Common myeloid progenitor, CD34-positive (primary cell): Measurements from ENCODE around the gene SH2D5.

Source experiments
- CTCF ChIA-PET: fragments of 350-600 bp; sonication (Branson Sonifier 250); formaldehyde crosslinking; loops from one replicate; lab custom pipeline; 2021; ENCODE audit warnings: antibody characterized with exemption; lab: Charles Lee
- POLR2A ChIA-PET: fragments of 350-600 bp; sonication (Branson Sonifier 250); formaldehyde crosslinking; loops from one replicate; lab custom pipeline; 2021; ENCODE audit warnings: antibody characterized with exemption; lab: Charles Lee
- DNase-seq, 3 donors: peaks; one replicate each; pipeline versions ENCODE4 v3.0.0 to v3.0.0-alpha.2; 2013
- H3K27ac ChIP-seq, 2 experiments: 1 replicate in 1 of 2; 2 replicates in 1 of 2; pipeline ENCODE4 v1.7.0; 2013; ENCODE audit warnings: inconsistent platforms in 2 of 2, low read length in 2 of 2, mild to moderate bottlenecking in 2 of 2, low read depth in 1 of 2, moderate library complexity in 1 of 2; ENCODE audit not compliant: severe bottlenecking in 2 of 2, insufficient read depth in 1 of 2, poor library complexity in 1 of 2
- H3K27me3 ChIP-seq, 5 experiments: replicated peaks in 2 of 5; 1 replicate in 3 of 5; 2 replicates in 2 of 5; pipeline versions ENCODE4 v1.6.1 to v1.7.0; 2013; ENCODE audit warnings: low read length in 4 of 5, mild to moderate bottlenecking in 2 of 5, moderate library complexity in 2 of 5, inconsistent platforms in 1 of 5; ENCODE audit not compliant: insufficient read depth in 5 of 5, control insufficient read depth in 4 of 5
- H3K36me3 ChIP-seq, 4 experiments: 1 replicate in 2 of 4; 2 replicates in 2 of 4; pipeline versions ENCODE4 v1.6.1 to v1.7.0; 2013; ENCODE audit warnings: low read length in 3 of 4, control low read depth in 1 of 4, mild to moderate bottlenecking in 1 of 4; ENCODE audit not compliant: control insufficient read depth in 4 of 4, insufficient read depth in 4 of 4
- H3K4me1 ChIP-seq, 4 experiments: 1 replicate in 3 of 4; 2 replicates in 1 of 4; pipeline versions ENCODE4 v1.6.1 to v1.7.1; 2013; ENCODE audit warnings: low read length in 3 of 4, mild to moderate bottlenecking in 3 of 4, control low read depth in 1 of 4, inconsistent platforms in 1 of 4, moderate library complexity in 1 of 4; ENCODE audit not compliant: control insufficient read depth in 4 of 4, insufficient read depth in 4 of 4; ENCODE audit errors: control extremely low read depth in 1 of 4
- H3K4me3 ChIP-seq, 7 experiments: 1 replicate in 4 of 7; 2 replicates in 3 of 7; pipeline versions ENCODE4 v1.5.1 to v1.7.0; 2013; ENCODE audit warnings: mild to moderate bottlenecking in 7 of 7, low read length in 6 of 7, moderate library complexity in 6 of 7, inconsistent platforms in 2 of 7, low read depth in 2 of 7, control low read depth in 1 of 7; ENCODE audit not compliant: insufficient read depth in 4 of 7, control insufficient read depth in 1 of 7; ENCODE audit errors: extremely low read depth in 1 of 7
- H3K9me3 ChIP-seq, 5 experiments: 1 replicate in 4 of 5; 2 replicates in 1 of 5; pipeline versions ENCODE4 v1.6.1 to v1.7.1; 2013; ENCODE audit warnings: low read length in 4 of 5, mild to moderate bottlenecking in 2 of 5, inconsistent platforms in 1 of 5, low read depth in 1 of 5, moderate library complexity in 1 of 5; ENCODE audit not compliant: control insufficient read depth in 4 of 5, insufficient read depth in 2 of 5; ENCODE audit errors: control extremely low read depth in 1 of 5
- WGBS: methylation state at CpG from one replicate; pipeline ENCODE4 v1.1.5; 2013; ENCODE audit not compliant: insufficient coverage; 5-methylcytosine and 5-hydroxymethylcytosine counted together

The SH2D5 gene

GRCh38 chr1:20725189-20726117 is 7.0 kb downstream of the SH2D5 start:
- Histone ChIP-seq H3K36me3 (no peaks in the 10 kb centered on the region), H3K9me3 (no peaks in the 10 kb centered on the region), H3K4me1 (peaks cover 0 to 7% (median 0%) of the 10 kb centered on the region in 4 experiments), H3K27me3 (peaks cover 0 to 21% (median 14%) of the 10 kb centered on the region in 5 experiments), H3K4me3 (no peak overlapping the region), H3K27ac (no peak overlapping the region)
- 91% methylated on average over 28 of the region's 29 CpGs for WGBS
- ChIA-PET POLR2A (no interaction called here), CTCF (interaction anchor here (1.3 to 2.3 kb wide), 3 partner anchors 23 to 29 kb away, joined by 3 to 7 read pairs (median 7); no protein-coding TSS in a partner anchor)
- no peak for DNase-seq

- H3K9me3 ChIP-seq = no peaks in the 10 kb centered on the region
- no peak for DNase-seq
- no peaks in the 10 kb centered on the region for H3K36me3 ChIP-seq
- H3K27ac ChIP-seq = no peak overlapping the region
- ChIA-PET POLR2A (no interaction called here), CTCF (interaction anchor here (1.3 to 2.3 kb wide), 3 partner anchors 23 to 28 kb away, joined by 3 to 7 read pairs (median 7); no protein-coding TSS in a partner anchor)
- H3K4me1 ChIP-seq = no peaks in the 10 kb centered on the region
- H3K27me3 ChIP-seq = peaks cover 0 to 16% (median 13%) of the 10 kb centered on the region in 5 experiments
- H3K4me3 ChIP-seq = no peak overlapping the region
- 95% methylated on average over 15 of the region's 17 CpGs for WGBS
Observed at GRCh38 chr1:20724364-20725188, 7.9 kb downstream of the SH2D5 start.

- no peaks in the 10 kb centered on the region for H3K36me3 ChIP-seq
- H3K9me3 ChIP-seq = no peaks in the 10 kb centered on the region
- 97% methylated on average over 35 of the region's 35 CpGs for WGBS
- H3K4me3 ChIP-seq = no peak overlapping the region
- CTCF ChIA-PET = interaction anchor here (1.3 to 2.3 kb wide), 4 partner anchors 10 to 27 kb away, joined by 3 to 7 read pairs (median 6); no protein-coding TSS in a partner anchor
- H3K4me1 ChIP-seq = no peaks in the 10 kb centered on the region
- H3K27me3 ChIP-seq = peaks cover 0 to 15% (median 13%) of the 10 kb centered on the region in 5 experiments
- no peak for DNase-seq
- POLR2A ChIA-PET = no interaction called here
- H3K27ac ChIP-seq = no peak overlapping the region
Observed at GRCh38 chr1:20723537-20724363, 8.8 kb downstream of the SH2D5 start.

GRCh38 chr1:20723159-20723536 is 9.4 kb downstream of the SH2D5 start:
- DNase-seq = no peak
- Histone ChIP-seq H3K4me3 (no peak overlapping the region), H3K27me3 (peaks cover 0 to 20% (median 17%) of the 10 kb centered on the region in 5 experiments), H3K4me1 (peaks cover 0 to 2% (median 1%) of the 10 kb centered on the region in 4 experiments), H3K27ac (no peak overlapping the region), H3K9me3 (no peaks in the 10 kb centered on the region), H3K36me3 (no peaks in the 10 kb centered on the region)
- ChIA-PET POLR2A (no interaction called here), CTCF (interaction anchor here (1.5 to 2.3 kb wide), 2 partner anchors 10 to 24 kb away, joined by 5 to 7 read pairs; no protein-coding TSS in a partner anchor)
- WGBS = 94% methylated on average over 2 of the region's 4 CpGs

- ChIA-PET CTCF (interaction anchor here (0.8 kb wide), 1 partner anchor 19 kb away, joined by 3 read pairs; no protein-coding TSS in a partner anchor), POLR2A (no interaction called here)
- H3K9me3 ChIP-seq = no peaks in the 10 kb centered on the region
- H3K36me3 ChIP-seq = no peaks in the 10 kb centered on the region
- peaks cover 4 to 33% (median 23%) of the 10 kb centered on the region in 5 experiments for H3K27me3 ChIP-seq
- peaks cover 0 to 10% (median 9%) of the 10 kb centered on the region in 4 experiments for H3K4me1 ChIP-seq
- H3K4me3 ChIP-seq = no peak overlapping the region
- no peak overlapping the region for H3K27ac ChIP-seq
- no peak for DNase-seq
- 99% methylated on average over 25 of the region's 29 CpGs for WGBS
Observed at GRCh38 chr1:20721117-20722061, 11.1 kb downstream of the SH2D5 start.
